ENCODE data around the gene SPAG7. TPM values are rescaled to one million over a fixed set of nuclear protein-coding genes. Genes with fewer than 3 reads are reported as not detected.

The SPAG7 gene
- polyA plus RNA-seq, 1 of the 3 experiments (the other 2 are of a cell fraction) = 133 TPM

GRCh38 chr17:4933646-4934045 is 34.0 kb downstream of the SPAG7 start:
- H4K20me1 ChIP-seq (ENCODE audit: insufficient read depth) = no peaks in the 10 kb centered on the region
- H3K9me3 ChIP-seq = no peaks in the 10 kb centered on the region
- no peak for TF ChIP-seq REST (IDR thresholded peaks at IDR 0.05; ENCODE audit: low read depth, low read length)
- no peak for TF ChIP-seq RFX5 (IDR thresholded peaks at IDR 0.05; ENCODE audit: low read length)
- no peak for TF ChIP-seq RCOR1 (IDR thresholded peaks at IDR 0.05; ENCODE audit: low read length)
- no peak for TF ChIP-seq TEAD4 (IDR thresholded peaks at IDR 0.05; ENCODE audit: borderline replicate concordance, insufficient read depth)
- TF ChIP-seq NFIC (IDR thresholded peaks at IDR 0.05; ENCODE audit: borderline replicate concordance) = no peak
- no peak for TF ChIP-seq YY1 (IDR thresholded peaks at IDR 0.05; ENCODE audit: low read depth)
- TF ChIP-seq POLR2AphosphoS5 (IDR thresholded peaks at IDR 0.05; ENCODE audit: low read depth, low read length) = no peak
- no peak for TF ChIP-seq GATA2 (CRISPR knock-in tag; IDR thresholded peaks at IDR 0.05)
- no peak for TF ChIP-seq EZH2phosphoT487 (IDR thresholded peaks at IDR 0.05; ENCODE audit: borderline replicate concordance, low read depth)
- no peak for TF ChIP-seq SIN3A (IDR thresholded peaks at IDR 0.05; ENCODE audit: borderline replicate concordance, low read depth, low read length)
- no peak for TF ChIP-seq USF2 (IDR thresholded peaks at IDR 0.05; ENCODE audit: borderline replicate concordance, low read depth, low read length)
- TF ChIP-seq NRF1 (IDR thresholded peaks at IDR 0.05; ENCODE audit: low read depth, low read length) = no peak
- no peak for TF ChIP-seq TAF1 (IDR thresholded peaks at IDR 0.05; ENCODE audit: borderline replicate concordance, low read depth, low read length)
- peaks cover 3 to 15% of the 10 kb centered on the region in 2 experiments; a peak in 2 of 4 replicates for H3K4me1 ChIP-seq (ENCODE audit: control insufficient read depth in 1 of 2, insufficient read depth in 2 of 2, low read depth in 1 of 2, low read length in 1 of 2)
- H3K9ac ChIP-seq = 0 out of 2 replicates have a peak overlapping the region, but pooled peaks have one; percentile 40
- CTCF ChIA-PET = interaction anchor here (0.8 to 2.0 kb wide), 7 partner anchors 10 to 58 kb away, joined by 3 to 10 read pairs (median 4); partner anchors contain the start of gene CHRNE
- H3K79me2 ChIP-seq (ENCODE audit: insufficient read depth) = peaks cover 8% of the 10 kb centered on the region; the same call in 1 of the 2 replicates
- no peak overlapping the region for H2AFZ ChIP-seq (ENCODE audit: low read depth)
- no peak overlapping the region for H3K4me3 ChIP-seq (ENCODE audit: low read depth in 2 of 2, low read length in 1 of 2)
- peak overlapping the region; percentile 59; the same call in 1 of the 2 replicates for H3K4me2 ChIP-seq
- no peaks in the 10 kb centered on the region for H3K27me3 ChIP-seq (ENCODE audit: insufficient read depth)
- DNase-seq = no peak
- H3F3A ChIP-seq (replicated peaks; ENCODE audit: insufficient read depth) = no peaks in the 10 kb centered on the region
- H3K36me3 ChIP-seq (replicated peaks in 1 of 2; ENCODE audit: control insufficient read depth in 1 of 2, insufficient read depth in 2 of 2, low read length in 1 of 2) = peaks cover 15 to 16% of the 10 kb centered on the region in 2 experiments
- POLR2A ChIA-PET = interaction anchor here (0.5 to 1.3 kb wide), 2 partner anchors 25 to 75 kb away, joined by 5 read pairs; no protein-coding TSS in a partner anchor
- H3K27ac ChIP-seq (ENCODE audit: low read depth in 2 of 2, low read length in 1 of 2) = no peak overlapping the region
- 79% methylated on average over 16 of the region's 16 CpGs for WGBS (ENCODE audit: low lambda C conversion rate)
- H3K9me2 ChIP-seq = no peaks in the 10 kb centered on the region

All from SK-N-SH (cell line).